SK-N-SH (cell line): ENCODE measurements around the gene BACE1-AS.

Experiments used
- MAX ChIP-seq: IDR thresholded peaks from 2 replicates; pipeline ENCODE4 v1.4.0; 2012; ENCODE audit warnings: low read depth
- TF ChIP-seq, protein P1 (sequence below): fragments of 200-600 bp; sonication (generic); IDR thresholded peaks from 2 replicates; pipeline ENCODE4 v1.6.1; 2017; ENCODE audit warnings: antibody characterized with exemption, mild to moderate bottlenecking, moderate library complexity

DNA sequence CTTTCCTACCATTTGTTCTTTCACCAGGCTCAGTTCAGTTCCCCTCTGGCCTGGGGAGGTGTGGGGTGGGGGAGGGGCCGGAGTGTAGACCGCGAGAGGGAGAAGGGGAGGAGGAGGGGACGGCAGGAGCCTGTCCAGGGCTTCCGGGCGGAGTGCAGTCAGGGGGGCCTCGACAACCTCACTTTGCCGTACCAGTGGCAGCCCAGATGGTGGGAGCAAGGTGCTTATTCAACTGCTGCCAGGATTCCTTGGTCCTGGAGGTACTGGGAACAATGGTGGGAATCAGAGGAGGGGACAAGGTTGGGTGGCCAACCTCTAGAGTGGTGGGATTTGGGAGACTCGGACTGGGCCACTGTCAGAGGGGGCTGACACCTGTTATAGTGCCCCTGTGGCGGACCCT, 23.7 kb downstream of the BACE1-AS start:
- TF ChIP-seq MAX, result no peak
- TF ChIP-seq, protein P1, sequence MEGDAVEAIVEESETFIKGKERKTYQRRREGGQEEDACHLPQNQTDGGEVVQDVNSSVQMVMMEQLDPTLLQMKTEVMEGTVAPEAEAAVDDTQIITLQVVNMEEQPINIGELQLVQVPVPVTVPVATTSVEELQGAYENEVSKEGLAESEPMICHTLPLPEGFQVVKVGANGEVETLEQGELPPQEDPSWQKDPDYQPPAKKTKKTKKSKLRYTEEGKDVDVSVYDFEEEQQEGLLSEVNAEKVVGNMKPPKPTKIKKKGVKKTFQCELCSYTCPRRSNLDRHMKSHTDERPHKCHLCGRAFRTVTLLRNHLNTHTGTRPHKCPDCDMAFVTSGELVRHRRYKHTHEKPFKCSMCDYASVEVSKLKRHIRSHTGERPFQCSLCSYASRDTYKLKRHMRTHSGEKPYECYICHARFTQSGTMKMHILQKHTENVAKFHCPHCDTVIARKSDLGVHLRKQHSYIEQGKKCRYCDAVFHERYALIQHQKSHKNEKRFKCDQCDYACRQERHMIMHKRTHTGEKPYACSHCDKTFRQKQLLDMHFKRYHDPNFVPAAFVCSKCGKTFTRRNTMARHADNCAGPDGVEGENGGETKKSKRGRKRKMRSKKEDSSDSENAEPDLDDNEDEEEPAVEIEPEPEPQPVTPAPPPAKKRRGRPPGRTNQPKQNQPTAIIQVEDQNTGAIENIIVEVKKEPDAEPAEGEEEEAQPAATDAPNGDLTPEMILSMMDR, result no peak
